ENCODE measurements around the gene HYAL4. TPM values are rescaled to one million over a fixed set of nuclear protein-coding genes. Genes with fewer than 3 reads are reported as not detected.
"Not testable (repeated sequence)": the region's sequence is repeated elsewhere in the genome, so short reads cannot be mapped to it uniquely, and the experiment has no call there.

Gene HYAL4
- total and polyA plus RNA-seq, 2 donors (not counting 1 experiment from before 2014, with no cell fraction given): 0.42 TPM; not detected in 1

DNA sequence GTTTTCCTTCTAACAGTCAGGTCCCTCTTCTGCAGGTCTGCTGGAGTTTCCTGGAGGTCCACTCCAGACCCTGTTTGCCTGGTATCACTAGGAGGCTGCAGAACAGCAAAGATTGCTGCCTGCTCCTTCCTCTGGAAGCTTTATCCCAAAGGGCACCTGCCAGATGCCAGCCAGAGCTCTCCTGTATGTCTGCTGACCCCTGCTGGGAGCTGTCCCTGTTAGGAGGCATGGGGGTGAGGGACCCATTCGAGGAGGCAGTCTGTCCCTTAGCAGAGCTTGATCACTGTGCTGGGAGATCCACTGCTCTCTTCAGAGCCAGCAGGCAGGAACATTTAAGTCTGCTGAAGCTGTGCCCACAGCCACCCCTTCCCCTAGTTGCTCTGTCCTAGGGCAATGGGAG lies 11.5 kb downstream of the HYAL4 start:
- H3K4me1 ChIP-seq (ENCODE audit: control insufficient read depth in 2 of 2, insufficient read depth in 2 of 2, low read length in 2 of 2); H3K27me3 Mint-ChIP-seq; H2AFZ ChIP-seq (ENCODE audit: insufficient read depth, low read depth, low read length, poor library complexity, severe bottlenecking); H3K4me2 ChIP-seq (replicated peaks; ENCODE audit: low read depth, low read length, poor library complexity, severe bottlenecking); H3K36me3 ChIP-seq (replicated peaks in 1 of 2; ENCODE audit: control extremely low read depth in 1 of 2, control insufficient read depth in 1 of 2, extremely low read depth in 1 of 2, insufficient read depth in 2 of 2, low read length in 1 of 2); DNase-seq; H4K20me1 ChIP-seq (ENCODE audit: control insufficient read depth, insufficient read depth, low read length, poor library complexity, severe bottlenecking); H3K79me2 ChIP-seq (ENCODE audit: control insufficient read depth, insufficient read depth, low read length); intact Hi-C loops (cut with micrococcal nuclease); H3K9me3 ChIP-seq (ENCODE audit: control extremely low read depth in 1 of 3, control insufficient read depth in 2 of 3, insufficient read depth in 1 of 3, low read length in 2 of 3); H3K27ac Mint-ChIP-seq; POLR2A ChIA-PET; ATAC-seq (ENCODE audit: low read depth); H3K27ac ChIP-seq (ENCODE audit: low read length in 2 of 2); H3K4me3 ChIP-seq (ENCODE audit: control extremely low read depth in 1 of 5, extremely low read depth in 1 of 5, insufficient read depth in 1 of 5, low read depth in 2 of 5, low read length in 4 of 5); H3K9me3 Mint-ChIP-seq (ENCODE audit: insufficient read depth); H3K4me1 Mint-ChIP-seq; H3K9ac ChIP-seq (ENCODE audit: low read length); H3K27me3 ChIP-seq (replicated peaks in 1 of 4; ENCODE audit: control extremely low read depth in 1 of 4, control insufficient read depth in 3 of 4, insufficient read depth in 4 of 4, low read length in 3 of 4); H3K4me3 Mint-ChIP-seq: not testable (repeated sequence)
- 75% methylated on average over 1 of the region's 1 CpG for WGBS (ENCODE audit: insufficient coverage)
- CTCF ChIA-PET: interaction anchor here (1.5 kb wide), 2 partner anchors 9 to 15 kb away, joined by 3 to 5 read pairs; no protein-coding TSS in a partner anchor

DNA sequence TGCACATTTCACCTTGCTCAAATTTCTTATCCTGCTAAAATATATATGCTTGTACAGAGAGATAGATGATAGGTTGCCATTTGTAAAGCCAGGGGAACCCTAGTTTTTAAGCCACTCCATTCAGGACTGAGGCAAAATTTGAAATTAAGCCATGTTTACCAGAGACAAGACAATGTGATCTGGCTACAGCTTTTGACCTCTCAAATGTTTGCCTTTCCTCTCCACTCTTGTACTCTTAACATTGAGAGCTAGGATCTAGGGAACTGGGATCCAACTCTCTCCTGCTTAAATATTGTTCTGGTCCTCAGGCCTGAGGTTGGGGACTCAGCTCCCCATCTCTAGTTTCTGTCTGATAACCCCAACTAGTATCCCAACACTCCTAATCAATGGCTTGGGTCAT lies 15.9 kb downstream of the HYAL4 start:
- Histone ChIP-seq H3K27ac (ENCODE audit: low read length in 2 of 2) (no peak overlapping the region), H3K4me2 (replicated peaks; ENCODE audit: low read depth, low read length, poor library complexity, severe bottlenecking) (no peak overlapping the region), H3K79me2 (ENCODE audit: control insufficient read depth, insufficient read depth, low read length) (no peaks in the 10 kb centered on the region), H3K4me3 (ENCODE audit: control extremely low read depth in 1 of 5, extremely low read depth in 1 of 5, insufficient read depth in 1 of 5, low read depth in 2 of 5, low read length in 4 of 5) (no peak overlapping the region), H3K36me3 (replicated peaks in 1 of 2; ENCODE audit: control extremely low read depth in 1 of 2, control insufficient read depth in 1 of 2, extremely low read depth in 1 of 2, insufficient read depth in 2 of 2, low read length in 1 of 2) (no peaks in the 10 kb centered on the region), H3K27me3 (replicated peaks in 1 of 4; ENCODE audit: control extremely low read depth in 1 of 4, control insufficient read depth in 3 of 4, insufficient read depth in 4 of 4, low read length in 3 of 4) (peaks cover 0 to 3% (median 0%) of the 10 kb centered on the region in 4 experiments), H4K20me1 (ENCODE audit: control insufficient read depth, insufficient read depth, low read length, poor library complexity, severe bottlenecking) (no peaks in the 10 kb centered on the region), H3K9me3 (ENCODE audit: control extremely low read depth in 1 of 3, control insufficient read depth in 2 of 3, insufficient read depth in 1 of 3, low read length in 2 of 3) (no peaks in the 10 kb centered on the region), H3K9ac (ENCODE audit: low read length) (no peak overlapping the region), H2AFZ (ENCODE audit: insufficient read depth, low read depth, low read length, poor library complexity, severe bottlenecking) (no peak overlapping the region), H3K4me1 (ENCODE audit: control insufficient read depth in 2 of 2, insufficient read depth in 2 of 2, low read length in 2 of 2) (no peaks in the 10 kb centered on the region)
- no peak overlapping the region for H3K27ac Mint-ChIP-seq
- H3K9me3 Mint-ChIP-seq (ENCODE audit: insufficient read depth): no peaks in the 10 kb centered on the region
- ChIA-PET CTCF (interaction anchor here (0.6 kb wide), 1 partner anchor 51 kb away, joined by 3 read pairs; no protein-coding TSS in a partner anchor), POLR2A (no interaction called here)
- TF ChIP-seq, protein P1, sequence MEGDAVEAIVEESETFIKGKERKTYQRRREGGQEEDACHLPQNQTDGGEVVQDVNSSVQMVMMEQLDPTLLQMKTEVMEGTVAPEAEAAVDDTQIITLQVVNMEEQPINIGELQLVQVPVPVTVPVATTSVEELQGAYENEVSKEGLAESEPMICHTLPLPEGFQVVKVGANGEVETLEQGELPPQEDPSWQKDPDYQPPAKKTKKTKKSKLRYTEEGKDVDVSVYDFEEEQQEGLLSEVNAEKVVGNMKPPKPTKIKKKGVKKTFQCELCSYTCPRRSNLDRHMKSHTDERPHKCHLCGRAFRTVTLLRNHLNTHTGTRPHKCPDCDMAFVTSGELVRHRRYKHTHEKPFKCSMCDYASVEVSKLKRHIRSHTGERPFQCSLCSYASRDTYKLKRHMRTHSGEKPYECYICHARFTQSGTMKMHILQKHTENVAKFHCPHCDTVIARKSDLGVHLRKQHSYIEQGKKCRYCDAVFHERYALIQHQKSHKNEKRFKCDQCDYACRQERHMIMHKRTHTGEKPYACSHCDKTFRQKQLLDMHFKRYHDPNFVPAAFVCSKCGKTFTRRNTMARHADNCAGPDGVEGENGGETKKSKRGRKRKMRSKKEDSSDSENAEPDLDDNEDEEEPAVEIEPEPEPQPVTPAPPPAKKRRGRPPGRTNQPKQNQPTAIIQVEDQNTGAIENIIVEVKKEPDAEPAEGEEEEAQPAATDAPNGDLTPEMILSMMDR (IDR thresholded peaks at IDR 0.05): no peak
- no peak for TF ChIP-seq EZH2 (IDR thresholded peaks at IDR 0.05; ENCODE audit: borderline replicate concordance, insufficient read depth, low read depth, low read length, poor library complexity, severe bottlenecking)
- intact Hi-C loops (cut with micrococcal nuclease): no loop called here
- no peaks in the 10 kb centered on the region for H3K4me1 Mint-ChIP-seq
- no peak overlapping the region for H3K4me3 Mint-ChIP-seq
- no peak for ATAC-seq (ENCODE audit: low read depth)
- H3K27me3 Mint-ChIP-seq: peaks cover 9% of the 10 kb centered on the region
- no peak for DNase-seq
